ENCODE results near the gene ESF1.

GRCh38 chr20:13799974-13800373 lies 15.3 kb upstream of the ESF1 start:
- TF ChIP-seq CTCF (IDR thresholded peaks at IDR 0.05) (no peak), JUNB (IDR thresholded peaks at IDR 0.05) (no peak), POLR2A (IDR thresholded peaks at IDR 0.05; ENCODE audit: low read length) (no peak), ELK1 (IDR thresholded peaks at IDR 0.05; ENCODE audit: low read depth, low read length) (no peak), EP300 (IDR thresholded peaks at IDR 0.05) (no peak)
- TF ChIP-seq, protein P1, sequence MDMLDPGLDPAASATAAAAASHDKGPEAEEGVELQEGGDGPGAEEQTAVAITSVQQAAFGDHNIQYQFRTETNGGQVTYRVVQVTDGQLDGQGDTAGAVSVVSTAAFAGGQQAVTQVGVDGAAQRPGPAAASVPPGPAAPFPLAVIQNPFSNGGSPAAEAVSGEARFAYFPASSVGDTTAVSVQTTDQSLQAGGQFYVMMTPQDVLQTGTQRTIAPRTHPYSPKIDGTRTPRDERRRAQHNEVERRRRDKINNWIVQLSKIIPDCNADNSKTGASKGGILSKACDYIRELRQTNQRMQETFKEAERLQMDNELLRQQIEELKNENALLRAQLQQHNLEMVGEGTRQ (IDR thresholded peaks at IDR 0.05), result no peak

All from A549 (cell line).